GM21529 (cell line): ENCODE measurements around the gene UPB1.

ENCODE experiments used
- ATAC-seq: cut with Tn5 transposase; IDR thresholded peaks from one replicate; pipeline ENCODE4 v1.9.1; 2021; ENCODE audit not compliant: unreplicated experiment

The UPB1 gene

DNA sequence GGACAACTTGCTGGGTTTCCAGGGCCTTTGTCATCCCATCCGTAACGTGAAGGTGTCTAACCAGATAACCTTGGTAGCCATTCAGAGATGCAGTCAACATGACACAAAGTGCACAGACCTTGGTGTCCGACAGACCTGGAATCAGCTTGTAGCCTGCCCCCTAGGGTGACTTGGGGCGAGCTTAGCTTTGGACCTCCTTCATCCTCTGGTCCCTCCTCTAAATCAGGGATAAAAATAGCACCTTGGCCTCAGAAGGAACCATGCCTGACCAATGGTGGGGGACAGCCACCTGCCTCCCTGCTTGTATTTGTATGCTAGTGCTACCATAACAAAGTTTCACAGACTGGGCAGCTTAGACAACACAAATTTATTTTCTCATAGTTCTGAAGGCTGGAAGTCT is 64.3 kb downstream of the UPB1 start:
- ATAC-seq = no peak

DNA sequence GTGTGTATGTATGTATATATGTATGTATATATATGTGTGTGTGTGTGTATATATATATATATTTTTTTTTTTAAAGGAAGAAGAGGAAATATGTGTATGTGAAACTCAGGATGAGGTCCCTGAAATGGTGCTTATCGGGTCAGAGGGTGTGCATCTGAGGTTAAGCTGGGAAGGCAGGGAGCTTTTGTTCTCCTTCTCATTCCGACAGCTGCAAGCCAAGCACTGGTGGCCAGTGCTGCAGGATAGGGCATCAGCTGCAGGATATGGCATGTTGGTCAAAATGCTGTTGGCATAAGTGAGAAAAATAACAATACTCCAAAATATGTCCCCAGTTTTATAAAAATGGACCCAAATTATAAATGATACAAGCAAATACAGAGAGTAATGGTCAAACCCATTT is 68.1 kb downstream of the UPB1 start:
- no peak for ATAC-seq

DNA sequence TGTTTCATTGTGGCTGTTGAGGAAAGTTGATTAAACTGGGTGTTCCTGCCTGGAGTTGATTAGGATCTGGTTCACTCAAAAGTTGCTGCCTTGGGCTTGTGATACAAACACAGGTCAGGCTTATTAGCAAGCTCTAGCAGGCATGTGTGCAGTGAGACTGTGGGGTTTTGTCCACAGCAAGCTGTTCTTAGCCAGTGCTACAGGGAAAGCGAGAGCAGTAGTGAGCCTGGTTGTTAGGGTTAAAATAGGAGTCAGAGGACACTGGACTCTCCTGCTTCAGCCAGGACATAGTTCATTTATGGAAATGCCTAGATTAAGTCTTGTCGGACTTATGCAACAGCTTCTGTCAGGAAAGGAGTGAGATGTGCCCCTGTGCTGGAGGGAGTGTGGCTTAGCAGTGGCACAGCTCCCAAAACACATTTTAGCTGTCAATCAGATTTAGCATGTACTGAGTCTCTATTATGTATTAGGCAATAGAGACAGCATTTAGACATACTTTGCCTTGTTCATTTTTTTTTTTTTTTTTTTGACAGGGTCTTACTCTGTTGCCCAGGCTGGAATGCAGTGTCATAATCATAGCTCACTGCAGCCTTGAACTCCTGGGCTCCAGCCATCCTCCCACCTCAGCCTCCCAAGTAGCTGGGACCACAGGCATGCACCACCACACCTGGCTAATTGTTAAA is 69.4 kb downstream of the UPB1 start:
- ATAC-seq = no peak

DNA sequence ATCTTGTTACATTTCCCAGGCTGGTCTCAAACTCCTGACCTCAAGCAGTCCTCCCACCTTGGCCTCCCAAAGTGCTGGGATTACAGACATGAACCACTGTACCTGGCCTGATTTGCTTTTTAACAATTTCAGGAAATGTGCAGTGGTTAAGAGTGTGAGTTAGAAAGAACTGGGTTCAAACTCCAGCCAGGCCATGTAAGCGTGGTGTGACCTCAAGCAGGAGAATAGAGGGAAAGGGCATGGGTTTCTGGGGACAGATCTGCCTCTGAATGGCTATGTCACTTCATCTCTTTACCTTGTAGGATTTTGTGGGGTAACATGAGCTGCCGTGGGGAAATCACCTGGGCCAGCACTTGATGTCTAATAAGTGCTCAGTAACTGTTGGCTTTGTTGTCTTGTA is 69.9 kb downstream of the UPB1 start:
- ATAC-seq = no peak

DNA sequence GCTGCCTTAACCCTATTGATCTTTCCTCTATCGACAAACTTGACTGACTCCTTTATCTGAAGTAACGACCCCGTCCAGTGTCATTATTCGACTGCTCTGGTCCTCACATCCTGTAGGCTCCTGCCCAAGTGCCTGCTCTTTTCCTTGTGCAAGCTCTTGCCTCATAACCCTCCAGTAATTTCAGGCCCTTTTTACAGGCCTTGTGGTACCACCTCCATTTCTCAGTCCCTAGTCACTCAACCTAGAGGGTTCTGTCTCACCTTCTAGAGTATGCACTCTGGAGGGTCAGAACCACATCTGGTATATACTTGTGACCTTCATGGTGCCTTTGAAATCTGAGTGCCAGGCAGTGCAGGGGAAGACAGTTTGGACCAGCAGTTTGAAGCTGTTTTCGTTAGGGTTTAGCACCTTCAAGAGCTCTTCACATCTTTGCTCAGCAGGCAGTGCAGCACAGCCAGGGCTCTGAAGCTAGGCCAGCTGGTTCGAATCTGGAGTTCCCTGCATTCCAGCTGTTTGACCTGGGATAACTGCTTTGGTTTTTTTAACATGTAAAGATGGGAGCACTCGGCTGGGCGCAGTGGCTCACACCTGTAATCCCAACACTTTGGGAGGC is 71.9 kb downstream of the UPB1 start:
- ATAC-seq = no peak

DNA sequence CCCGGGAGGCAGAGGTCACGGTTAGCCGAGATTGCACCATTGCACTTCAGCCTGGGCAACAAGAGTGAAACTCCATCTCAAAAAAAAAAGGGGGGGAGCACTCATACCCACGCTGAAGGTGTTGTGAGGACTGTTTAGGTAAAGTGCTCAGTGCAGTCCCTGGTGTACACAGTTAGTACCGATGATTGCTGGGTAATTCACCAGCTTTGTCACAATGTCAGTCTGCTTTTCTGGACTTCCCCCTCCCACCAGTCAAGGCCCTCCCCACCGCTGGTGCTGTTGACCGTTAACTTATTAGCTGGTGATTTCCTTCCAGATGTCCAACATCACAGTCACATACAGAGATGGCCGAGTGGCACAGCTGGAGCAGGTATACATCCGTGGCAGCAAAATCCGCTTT is 72.5 kb downstream of the UPB1 start:
- no peak for ATAC-seq

DNA sequence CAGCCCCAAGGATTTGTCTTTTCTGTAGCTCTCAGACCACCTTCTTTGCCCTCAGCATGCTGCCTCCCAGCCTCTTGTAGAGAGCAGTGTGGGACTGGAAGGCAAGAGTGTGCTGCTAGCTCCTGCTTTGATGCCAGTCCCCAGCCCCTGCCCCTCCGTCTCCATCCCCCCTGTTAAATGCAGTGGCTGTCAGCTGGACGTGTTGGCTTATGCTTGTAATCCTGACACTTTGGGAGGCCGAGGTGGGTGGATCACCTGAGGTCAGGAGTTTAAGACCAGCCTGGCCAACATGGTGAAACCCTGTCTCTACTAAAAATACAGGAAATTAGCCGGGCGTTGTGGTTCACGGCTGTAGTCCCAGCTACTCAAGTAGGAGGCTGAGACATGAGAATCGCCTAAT is 76.1 kb downstream of the UPB1 start:
- ATAC-seq = no peak

DNA sequence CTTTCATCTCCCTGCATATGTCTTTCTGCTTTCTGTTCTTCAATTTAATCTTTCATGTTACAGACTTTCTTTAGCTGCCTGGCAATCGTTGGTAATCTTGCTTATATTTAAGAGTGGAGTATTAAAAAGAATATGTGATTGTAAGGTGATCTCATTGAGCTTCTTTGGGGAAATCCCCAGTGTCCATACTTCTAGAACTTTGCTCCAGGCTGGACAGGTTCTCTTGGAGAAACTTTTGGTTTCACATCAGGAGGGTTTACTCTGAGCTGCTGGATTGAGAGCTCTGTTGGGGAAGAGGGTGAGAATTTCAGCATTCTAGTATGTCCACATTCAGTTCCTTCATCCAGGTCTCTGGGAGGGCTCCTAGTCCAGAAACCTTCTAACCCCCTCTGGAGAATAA is 81.6 kb downstream of the UPB1 start:
- no peak for ATAC-seq
